CD4-positive, alpha-beta T cell treated with Interleukin-6 for 4 hours (primary cell): ENCODE data around the gene GLP1R.

Experiments used
- DNase-seq: peaks from one replicate; pipeline ENCODE4 v3.0.0-alpha.2; 2020; ENCODE audit warnings: mixed read lengths

Gene GLP1R

GRCh38 chr6:39048481-39049399 is at the start of gene GLP1R:
Gene GLP1R (plus strand): TSS chr6:39048781. CDS start chr6:39048841, 60 bp downstream.
- no peak for DNase-seq

GRCh38 chr6:39003072-39003471 is 45.5 kb upstream of the GLP1R start:
- DNase-seq = no peak

- no peak for DNase-seq
These were observed 45.1 kb upstream of the GLP1R start for GRCh38 chr6:39003492-39003891.

GRCh38 chr6:39004801-39005200 is 43.8 kb upstream of the GLP1R start:
- DNase-seq = no peak

- DNase-seq = no peak
These were observed 42.8 kb upstream of the GLP1R start for GRCh38 chr6:39005774-39006173.

GRCh38 chr6:39007575-39007974 is 41.0 kb upstream of the GLP1R start:
- DNase-seq = no peak

GRCh38 chr6:39008737-39009136 is 39.8 kb upstream of the GLP1R start:
- no peak for DNase-seq

GRCh38 chr6:39009476-39009875 is 39.1 kb upstream of the GLP1R start:
- DNase-seq = no peak

- no peak for DNase-seq
These were observed 31.6 kb upstream of the GLP1R start for GRCh38 chr6:39016839-39017546.

- DNase-seq = no peak
These were observed 31.1 kb upstream of the GLP1R start for GRCh38 chr6:39017547-39017880.

- no peak for DNase-seq
These were observed 30.5 kb upstream of the GLP1R start for GRCh38 chr6:39018103-39018502.

GRCh38 chr6:39020136-39020535 is 28.4 kb upstream of the GLP1R start:
- no peak for DNase-seq

- DNase-seq = no peak
These were observed 27.5 kb upstream of the GLP1R start for GRCh38 chr6:39021041-39021440.

GRCh38 chr6:39021779-39022178 is 26.8 kb upstream of the GLP1R start:
- no peak for DNase-seq

- DNase-seq = no peak
These were observed 22.4 kb upstream of the GLP1R start for GRCh38 chr6:39026175-39026574.

- DNase-seq = peak; percentile 35
These were observed 19.2 kb upstream of the GLP1R start for GRCh38 chr6:39029156-39030011.

GRCh38 chr6:39035681-39036080 is 12.9 kb upstream of the GLP1R start:
- DNase-seq = no peak

GRCh38 chr6:39037082-39037508 is 11.5 kb upstream of the GLP1R start:
- no peak for DNase-seq

- DNase-seq = no peak
These were observed 10.9 kb upstream of the GLP1R start for GRCh38 chr6:39037707-39038106.

- no peak for DNase-seq
These were observed 8.4 kb upstream of the GLP1R start for GRCh38 chr6:39040080-39040673.

- no peak for DNase-seq
These were observed 7.5 kb upstream of the GLP1R start for GRCh38 chr6:39041072-39041471.

- no peak for DNase-seq
These were observed 4.8 kb upstream of the GLP1R start for GRCh38 chr6:39043776-39044175.

- no peak for DNase-seq
These were observed 4.4 kb upstream of the GLP1R start for GRCh38 chr6:39044181-39044580.
